ENCODE measurements around the gene ENG.
"Not testable (repeated sequence)": the region's sequence is repeated elsewhere in the genome, so short reads cannot be mapped to it uniquely, and the experiment has no call there.

ENG gene

GRCh38 chr9:127885508-127886281 lies 31.2 kb upstream of the ENG start:
- H3K27me3 ChIP-seq (ENCODE audit: insufficient read depth, insufficient read length): no peaks in the 10 kb centered on the region
- H3K36me3 ChIP-seq (ENCODE audit: insufficient read depth, insufficient read length, low read length): peaks cover 26% of the 10 kb centered on the region
- peak overlapping the region; percentile 26 for H3K9ac ChIP-seq (ENCODE audit: insufficient read length, low read depth)
- H3K4me3 ChIP-seq (ENCODE audit: insufficient read length, low read depth): no peak overlapping the region
- peaks cover 19% of the 10 kb centered on the region for H3K4me1 ChIP-seq (ENCODE audit: insufficient read depth, insufficient read length)
- TF ChIP-seq SUZ12 (IDR thresholded peaks at IDR 0.05; ENCODE audit: extremely low read depth, insufficient read depth, insufficient read length): no peak
- TF ChIP-seq YY1 (IDR thresholded peaks at IDR 0.05; ENCODE audit: insufficient read depth, insufficient read length): no peak
- no peak for TF ChIP-seq ZNF274 (IDR thresholded peaks at IDR 0.05; ENCODE audit: low read depth, low read length)
- no peak for DNase-seq (ENCODE audit: low read depth, low spot score)
- no peaks in the 10 kb centered on the region for H3K9me3 ChIP-seq (ENCODE audit: insufficient read depth, low read length)

GRCh38 chr9:127884976-127885490 lies 30.6 kb upstream of the ENG start:
- Histone ChIP-seq H3K4me1 (ENCODE audit: insufficient read depth, insufficient read length) (peaks cover 19% of the 10 kb centered on the region), H3K27me3 (ENCODE audit: insufficient read depth, insufficient read length) (no peaks in the 10 kb centered on the region), H3K4me3 (ENCODE audit: insufficient read length, low read depth) (no peak overlapping the region), H3K36me3 (ENCODE audit: insufficient read depth, insufficient read length, low read length) (peaks cover 19% of the 10 kb centered on the region), H3K9me3 (ENCODE audit: insufficient read depth, low read length) (no peaks in the 10 kb centered on the region), H3K9ac (ENCODE audit: insufficient read length, low read depth) (peak overlapping the region; percentile 26)
- TF ChIP-seq YY1 (IDR thresholded peaks at IDR 0.05; ENCODE audit: insufficient read depth, insufficient read length): no peak
- no peak for DNase-seq (ENCODE audit: low read depth, low spot score)

- H3K36me3 ChIP-seq (ENCODE audit: insufficient read depth, insufficient read length, low read length): peaks cover 16% of the 10 kb centered on the region
- H3K9ac ChIP-seq (ENCODE audit: insufficient read length, low read depth): peak overlapping the region; percentile 6
- peaks cover 19% of the 10 kb centered on the region for H3K4me1 ChIP-seq (ENCODE audit: insufficient read depth, insufficient read length)
- TF ChIP-seq SUZ12 (IDR thresholded peaks at IDR 0.05; ENCODE audit: extremely low read depth, insufficient read depth, insufficient read length) (no peak), ZNF274 (IDR thresholded peaks at IDR 0.05; ENCODE audit: low read depth, low read length) (no peak), YY1 (IDR thresholded peaks at IDR 0.05; ENCODE audit: insufficient read depth, insufficient read length) (no peak)
- no peaks in the 10 kb centered on the region for H3K27me3 ChIP-seq (ENCODE audit: insufficient read depth, insufficient read length)
- no peak overlapping the region for H3K4me3 ChIP-seq (ENCODE audit: insufficient read length, low read depth)
- H3K9me3 ChIP-seq (ENCODE audit: insufficient read depth, low read length): no peaks in the 10 kb centered on the region
- no peak for DNase-seq (ENCODE audit: low read depth, low spot score)
These were observed 30.0 kb upstream of the ENG start for GRCh38 chr9:127884427-127884911.

GRCh38 chr9:127883959-127884358 lies 29.5 kb upstream of the ENG start:
- H3K9me3 ChIP-seq (ENCODE audit: insufficient read depth, low read length): no peaks in the 10 kb centered on the region
- peaks cover 16% of the 10 kb centered on the region for H3K36me3 ChIP-seq (ENCODE audit: insufficient read depth, insufficient read length, low read length)
- no peak for DNase-seq (ENCODE audit: low read depth, low spot score)
- no peaks in the 10 kb centered on the region for H3K27me3 ChIP-seq (ENCODE audit: insufficient read depth, insufficient read length)
- TF ChIP-seq YY1 (IDR thresholded peaks at IDR 0.05; ENCODE audit: insufficient read depth, insufficient read length): no peak
- TF ChIP-seq SUZ12 (IDR thresholded peaks at IDR 0.05; ENCODE audit: extremely low read depth, insufficient read depth, insufficient read length): no peak
- no peak for TF ChIP-seq ZNF274 (IDR thresholded peaks at IDR 0.05; ENCODE audit: low read depth, low read length)
- H3K9ac ChIP-seq (ENCODE audit: insufficient read length, low read depth): peak overlapping the region; percentile 5
- H3K4me1 ChIP-seq (ENCODE audit: insufficient read depth, insufficient read length): peaks cover 19% of the 10 kb centered on the region
- no peak overlapping the region for H3K4me3 ChIP-seq (ENCODE audit: insufficient read length, low read depth)

GRCh38 chr9:127881715-127882114 lies 27.3 kb upstream of the ENG start:
- not testable (repeated sequence) for H3K9ac ChIP-seq (ENCODE audit: insufficient read length, low read depth); DNase-seq (ENCODE audit: low read depth, low spot score)

GRCh38 chr9:127880143-127880542 lies 25.7 kb upstream of the ENG start:
- no peaks in the 10 kb centered on the region for H3K36me3 ChIP-seq (ENCODE audit: insufficient read depth, insufficient read length, low read length)
- no peaks in the 10 kb centered on the region for H3K27me3 ChIP-seq (ENCODE audit: insufficient read depth, insufficient read length)
- H3K9me3 ChIP-seq (ENCODE audit: insufficient read depth, low read length): no peaks in the 10 kb centered on the region
- H3K4me1 ChIP-seq (ENCODE audit: insufficient read depth, insufficient read length): peaks cover 31% of the 10 kb centered on the region
- TF ChIP-seq ZNF274 (IDR thresholded peaks at IDR 0.05; ENCODE audit: low read depth, low read length) (no peak), YY1 (IDR thresholded peaks at IDR 0.05; ENCODE audit: insufficient read depth, insufficient read length) (no peak), SUZ12 (IDR thresholded peaks at IDR 0.05; ENCODE audit: extremely low read depth, insufficient read depth, insufficient read length) (no peak)
- no peak for DNase-seq (ENCODE audit: low read depth, low spot score)
- H3K4me3 ChIP-seq (ENCODE audit: insufficient read length, low read depth): no peak overlapping the region
- H3K9ac ChIP-seq (ENCODE audit: insufficient read length, low read depth): no peak overlapping the region

More at GRCh38 chr9:127881715-127882114, 27.3 kb upstream of the ENG start:
- H3K9me3 ChIP-seq (ENCODE audit: insufficient read depth, low read length); H3K4me3 ChIP-seq (ENCODE audit: insufficient read length, low read depth); H3K36me3 ChIP-seq (ENCODE audit: insufficient read depth, insufficient read length, low read length); H3K27me3 ChIP-seq (ENCODE audit: insufficient read depth, insufficient read length): not testable (repeated sequence)
- peaks cover 29% of the 10 kb centered on the region for H3K4me1 ChIP-seq (ENCODE audit: insufficient read depth, insufficient read length)

GRCh38 chr9:127878652-127879390 lies 24.4 kb upstream of the ENG start:
- H3K36me3 ChIP-seq (ENCODE audit: insufficient read depth, insufficient read length, low read length): peaks cover 8% of the 10 kb centered on the region
- H3K9ac ChIP-seq (ENCODE audit: insufficient read length, low read depth): no peak overlapping the region
- TF ChIP-seq ZNF274 (IDR thresholded peaks at IDR 0.05; ENCODE audit: low read depth, low read length) (no peak), SUZ12 (IDR thresholded peaks at IDR 0.05; ENCODE audit: extremely low read depth, insufficient read depth, insufficient read length) (no peak), YY1 (IDR thresholded peaks at IDR 0.05; ENCODE audit: insufficient read depth, insufficient read length) (no peak)
- no peak overlapping the region for H3K4me3 ChIP-seq (ENCODE audit: insufficient read length, low read depth)
- peaks cover 29% of the 10 kb centered on the region for H3K4me1 ChIP-seq (ENCODE audit: insufficient read depth, insufficient read length)
- no peaks in the 10 kb centered on the region for H3K9me3 ChIP-seq (ENCODE audit: insufficient read depth, low read length)
- no peak for DNase-seq (ENCODE audit: low read depth, low spot score)
- H3K27me3 ChIP-seq (ENCODE audit: insufficient read depth, insufficient read length): no peaks in the 10 kb centered on the region
